Measurements from ENCODE around the gene PLOD3. TPM values are rescaled to one million over a fixed set of nuclear protein-coding genes. Genes with fewer than 3 reads are reported as not detected.

Gene PLOD3
- total and polyA plus RNA-seq, 3 experiments from 2014 or later, result 23.1 to 45.4 (median 41.3) TPM

GRCh38 chr7:101241443-101242349, 24.3 kb upstream of the PLOD3 start:
- peaks cover 24 to 44% (median 35%) of the 10 kb centered on the region in 3 donors for H3K4me1 Mint-ChIP-seq
- no peak overlapping the region for H3K27ac Mint-ChIP-seq
- H3K9me3 ChIP-seq (ENCODE audit: low read length), result no peaks in the 10 kb centered on the region
- H3K27ac ChIP-seq (ENCODE audit: low read depth, low read length), result no peak overlapping the region
- H3K36me3 ChIP-seq (ENCODE audit: insufficient read depth, low read length), result peaks cover 20% of the 10 kb centered on the region
- peaks cover 0 to 57% (median 0%) of the 10 kb centered on the region in 3 donors for H3K36me3 Mint-ChIP-seq
- ChIA-PET CTCF (interaction anchor here (0.7 kb wide), 1 partner anchor 41 kb away, joined by 5 read pairs; no protein-coding TSS in a partner anchor), POLR2A (no interaction called here)
- no peaks in the 10 kb centered on the region for H3K9me3 Mint-ChIP-seq
- no peak for DNase-seq
- peaks cover 27% of the 10 kb centered on the region for H3K4me1 ChIP-seq (ENCODE audit: insufficient read depth, low read length)
- H3K27me3 Mint-ChIP-seq, result no peaks in the 10 kb centered on the region
- H3K4me3 ChIP-seq (ENCODE audit: low read length), result no peak overlapping the region
- H3K4me3 Mint-ChIP-seq, result no peak overlapping the region
- H3K27me3 ChIP-seq (ENCODE audit: insufficient read depth, low read length, poor library complexity, severe bottlenecking), result no peaks in the 10 kb centered on the region

- Histone ChIP-seq H3K9me3 (ENCODE audit: low read length) (no peaks in the 10 kb centered on the region), H3K4me1 (ENCODE audit: insufficient read depth, low read length) (peaks cover 25% of the 10 kb centered on the region), H3K27ac (ENCODE audit: low read depth, low read length) (peak overlapping the region; percentile 47), H3K36me3 (ENCODE audit: insufficient read depth, low read length) (peaks cover 20% of the 10 kb centered on the region), H3K4me3 (ENCODE audit: low read length) (no peak overlapping the region), H3K27me3 (ENCODE audit: insufficient read depth, low read length, poor library complexity, severe bottlenecking) (no peaks in the 10 kb centered on the region)
- CTCF ChIA-PET, result no interaction called here
- no peak overlapping the region for H3K4me3 Mint-ChIP-seq
- DNase-seq, result no peak
- POLR2A ChIA-PET, result no interaction called here
- no peaks in the 10 kb centered on the region for H3K27me3 Mint-ChIP-seq
- peaks cover 0 to 61% (median 0%) of the 10 kb centered on the region in 3 donors for H3K36me3 Mint-ChIP-seq
- peak overlapping the region in 2 of 8 donors; percentile 36 to 83 for H3K27ac Mint-ChIP-seq
- no peaks in the 10 kb centered on the region for H3K9me3 Mint-ChIP-seq
- peaks cover 24 to 42% (median 35%) of the 10 kb centered on the region in 3 donors for H3K4me1 Mint-ChIP-seq
Observed at GRCh38 chr7:101241015-101241363, 23.6 kb upstream of the PLOD3 start.

- no peaks in the 10 kb centered on the region for H3K9me3 ChIP-seq (ENCODE audit: low read length)
- peak overlapping the region; percentile 47 for H3K27ac ChIP-seq (ENCODE audit: low read depth, low read length)
- Mint-ChIP-seq H3K36me3 (peaks cover 0 to 58% (median 0%) of the 10 kb centered on the region in 3 donors), H3K27me3 (no peaks in the 10 kb centered on the region), H3K27ac (peak overlapping the region in 2 of 8 donors; percentile 50 to 83), H3K4me1 (peaks cover 19 to 36% (median 29%) of the 10 kb centered on the region in 3 donors), H3K9me3 (no peaks in the 10 kb centered on the region), H3K4me3 (no peak overlapping the region)
- CTCF ChIA-PET, result no interaction called here
- POLR2A ChIA-PET, result no interaction called here
- H3K36me3 ChIP-seq (ENCODE audit: insufficient read depth, low read length), result peaks cover 20% of the 10 kb centered on the region
- DNase-seq, result no peak
- H3K4me1 ChIP-seq (ENCODE audit: insufficient read depth, low read length), result peaks cover 20% of the 10 kb centered on the region
- no peak overlapping the region for H3K4me3 ChIP-seq (ENCODE audit: low read length)
- H3K27me3 ChIP-seq (ENCODE audit: insufficient read depth, low read length, poor library complexity, severe bottlenecking), result no peaks in the 10 kb centered on the region
Observed at GRCh38 chr7:101240226-101241014, 23.0 kb upstream of the PLOD3 start.

- peaks cover 0 to 58% (median 0%) of the 10 kb centered on the region in 3 donors for H3K36me3 Mint-ChIP-seq
- Histone ChIP-seq H3K27ac (ENCODE audit: low read depth, low read length) (peak overlapping the region; percentile 47), H3K27me3 (ENCODE audit: insufficient read depth, low read length, poor library complexity, severe bottlenecking) (no peaks in the 10 kb centered on the region), H3K9me3 (ENCODE audit: low read length) (no peaks in the 10 kb centered on the region), H3K4me1 (ENCODE audit: insufficient read depth, low read length) (peaks cover 16% of the 10 kb centered on the region), H3K36me3 (ENCODE audit: insufficient read depth, low read length) (peaks cover 20% of the 10 kb centered on the region), H3K4me3 (ENCODE audit: low read length) (no peak overlapping the region)
- H3K9me3 Mint-ChIP-seq, result no peaks in the 10 kb centered on the region
- H3K4me1 Mint-ChIP-seq, result peaks cover 15 to 31% (median 24%) of the 10 kb centered on the region in 3 donors
- ChIA-PET POLR2A (no interaction called here), CTCF (no interaction called here)
- H3K27ac Mint-ChIP-seq, result peak overlapping the region in 1 of 8 donors; percentile 50
- H3K27me3 Mint-ChIP-seq, result peaks cover 0 to 1% of the 10 kb centered on the region in 2 donors
- DNase-seq, result no peak
- H3K4me3 Mint-ChIP-seq, result no peak overlapping the region
Observed at GRCh38 chr7:101239951-101240220, 22.5 kb upstream of the PLOD3 start.

- Mint-ChIP-seq H3K27me3 (peaks cover 0 to 1% of the 10 kb centered on the region in 2 donors), H3K27ac (no peak overlapping the region), H3K9me3 (no peaks in the 10 kb centered on the region), H3K4me1 (peaks cover 11 to 26% (median 19%) of the 10 kb centered on the region in 3 donors), H3K4me3 (no peak overlapping the region), H3K36me3 (peaks cover 0 to 52% (median 0%) of the 10 kb centered on the region in 3 donors)
- Histone ChIP-seq H3K4me1 (ENCODE audit: insufficient read depth, low read length) (peaks cover 16% of the 10 kb centered on the region), H3K36me3 (ENCODE audit: insufficient read depth, low read length) (peaks cover 20% of the 10 kb centered on the region), H3K9me3 (ENCODE audit: low read length) (no peaks in the 10 kb centered on the region), H3K27me3 (ENCODE audit: insufficient read depth, low read length, poor library complexity, severe bottlenecking) (no peaks in the 10 kb centered on the region), H3K4me3 (ENCODE audit: low read length) (no peak overlapping the region), H3K27ac (ENCODE audit: low read depth, low read length) (peak overlapping the region; percentile 47)
- ChIA-PET CTCF (interaction anchor here (1.4 kb wide), 1 partner anchor 47 kb away, joined by 6 read pairs; no protein-coding TSS in a partner anchor), POLR2A (no interaction called here)
- no peak for DNase-seq
Observed at GRCh38 chr7:101239191-101239950, 22.0 kb upstream of the PLOD3 start.

GRCh38 chr7:101238226-101239182, 21.1 kb upstream of the PLOD3 start:
- H3K4me3 ChIP-seq (ENCODE audit: low read length), result no peak overlapping the region
- H3K36me3 Mint-ChIP-seq, result peaks cover 0 to 46% (median 0%) of the 10 kb centered on the region in 3 donors
- no peaks in the 10 kb centered on the region for H3K27me3 ChIP-seq (ENCODE audit: insufficient read depth, low read length, poor library complexity, severe bottlenecking)
- peaks cover 9% of the 10 kb centered on the region for H3K4me1 ChIP-seq (ENCODE audit: insufficient read depth, low read length)
- CTCF ChIA-PET, result interaction anchor here (1.4 kb wide), 1 partner anchor 46 kb away, joined by 6 read pairs; no protein-coding TSS in a partner anchor
- no peak for DNase-seq
- H3K9me3 Mint-ChIP-seq, result no peaks in the 10 kb centered on the region
- H3K4me1 Mint-ChIP-seq, result peaks cover 4 to 17% (median 12%) of the 10 kb centered on the region in 3 donors
- no peak overlapping the region for H3K27ac ChIP-seq (ENCODE audit: low read depth, low read length)
- peaks cover 20% of the 10 kb centered on the region for H3K36me3 ChIP-seq (ENCODE audit: insufficient read depth, low read length)
- no peak overlapping the region for H3K27ac Mint-ChIP-seq
- no peaks in the 10 kb centered on the region for H3K9me3 ChIP-seq (ENCODE audit: low read length)
- no peak overlapping the region for H3K4me3 Mint-ChIP-seq
- peaks cover 0 to 1% of the 10 kb centered on the region in 2 donors for H3K27me3 Mint-ChIP-seq
- POLR2A ChIA-PET, result no interaction called here
